Thyroid gland (tissue), 4 donors: Measurements from ENCODE around the gene BORCS6.

Experiments used
- CTCF ChIP-seq, 6 experiments: fragments of 200-600 bp in 3 of 6; fragments of 450-650 bp in 3 of 6; sonication (generic) in 3 of 6; IDR thresholded peaks; one replicate each; pipeline ENCODE4 v1.5.1; 2016 to 2019; ENCODE audit warnings: antibody characterized with exemption in 6 of 6, mild to moderate bottlenecking in 2 of 6, inconsistent platforms in 1 of 6, moderate library complexity in 1 of 6
- POLR2A ChIP-seq, 2 donors: fragments of 450-650 bp; IDR thresholded peaks; one replicate each; pipeline ENCODE4 v1.6.1; 2017; ENCODE audit warnings: antibody characterized with exemption in 2 of 2, mild to moderate bottlenecking in 2 of 2, moderate library complexity in 1 of 2

GRCh38 chr17:8144401-8145231, 45.4 kb downstream of the BORCS6 start:
- TF ChIP-seq CTCF (IDR thresholded peaks at IDR 0.05) (no peak), POLR2A (IDR thresholded peaks at IDR 0.05) (no peak)
